Spinal cord (tissue), 10 donors: Measurements from ENCODE around the gene SPRN. TPM values are rescaled to one million over a fixed set of nuclear protein-coding genes. Genes with fewer than 3 reads are reported as not detected.
"Not testable (repeated sequence)": the region's sequence is repeated elsewhere in the genome, so short reads cannot be mapped to it uniquely, and the experiment has no call there.

ENCODE experiments used
- DNase-seq, 6 donors: peaks; one replicate each; pipeline versions ENCODE4 v3.0.0 to v3.0.0-alpha.2; 2013 to 2015; ENCODE audit warnings: low spot score in 6 of 6, low read depth in 4 of 6
- H3K27ac ChIP-seq: one replicate; pipeline ENCODE4 v1.5.1; 2013; ENCODE audit warnings: low read depth, low read length, control low read depth
- H3K27me3 ChIP-seq: one replicate; pipeline ENCODE4 v1.6.1; 2013; ENCODE audit warnings: low read length; ENCODE audit not compliant: control insufficient read depth, insufficient read depth
- H3K36me3 ChIP-seq: one replicate; pipeline ENCODE4 v1.6.1; 2013; ENCODE audit warnings: low read length; ENCODE audit not compliant: control insufficient read depth, insufficient read depth
- H3K4me1 ChIP-seq: one replicate; pipeline ENCODE4 v1.6.1; 2013; ENCODE audit warnings: low read length; ENCODE audit not compliant: control insufficient read depth, insufficient read depth
- H3K4me3 ChIP-seq: one replicate; pipeline ENCODE4 v1.5.1; 2013; ENCODE audit warnings: low read depth, low read length, control low read depth
- H3K9me3 ChIP-seq: one replicate; pipeline ENCODE4 v1.6.1; 2013; ENCODE audit warnings: low read length; ENCODE audit not compliant: control insufficient read depth, insufficient read depth
- WGBS: methylation state at CpG from one replicate; pipeline ENCODE4 v1.1.5; 2013; ENCODE audit warnings: missing lambda C conversion rate; ENCODE audit not compliant: insufficient coverage; 5-methylcytosine and 5-hydroxymethylcytosine counted together
- polyA plus RNA-seq, 2 donors: library from polyadenylated mRNA; unstranded; fragments of 120-200 nt; gene quantifications; one replicate each; pipeline ENCODE4 v1.2.1, GENCODE V29; 2013; ENCODE audit not compliant: insufficient read length in 2 of 2
- total RNA-seq, 2 donors: library from RNA; depleted of rRNA in 1 of 2; stranded (reverse); fragments of 120-200 nt in 1 of 2; fragments of >200 nt in 1 of 2; gene quantifications; one replicate each; pipeline versions ENCODE4 v1.2.3 to v1.2.4, GENCODE V29; 2013 to 2014
- donor health status: healthy.

The SPRN gene
- total and polyA plus RNA-seq, 4 donors: 4.8 to 42.5 (median 22.5) TPM

- Histone ChIP-seq H3K4me1 (no peaks in the 10 kb centered on the region), H3K36me3 (no peaks in the 10 kb centered on the region), H3K4me3 (no peak overlapping the region), H3K27ac (no peak overlapping the region), H3K27me3 (no peaks in the 10 kb centered on the region), H3K9me3 (peaks cover 11% of the 10 kb centered on the region)
- 84% methylated on average over 7 of the region's 11 CpGs for WGBS
- DNase-seq: no peak
These were observed 22.6 kb upstream of the SPRN start for GRCh38 chr10:133446979-133447378.

- peaks cover 11% of the 10 kb centered on the region for H3K9me3 ChIP-seq
- WGBS: 42% methylated on average over 68 of the region's 80 CpGs
- no peaks in the 10 kb centered on the region for H3K36me3 ChIP-seq
- H3K4me3 ChIP-seq: no peak overlapping the region
- H3K27ac ChIP-seq: no peak overlapping the region
- no peak for DNase-seq
- H3K4me1 ChIP-seq: no peaks in the 10 kb centered on the region
- H3K27me3 ChIP-seq: no peaks in the 10 kb centered on the region
These were observed 21.6 kb upstream of the SPRN start for GRCh38 chr10:133445751-133446708.

- Histone ChIP-seq H3K27me3 (no peaks in the 10 kb centered on the region), H3K36me3 (no peaks in the 10 kb centered on the region), H3K9me3 (peaks cover 11% of the 10 kb centered on the region), H3K27ac (no peak overlapping the region), H3K4me3 (no peak overlapping the region), H3K4me1 (no peaks in the 10 kb centered on the region)
- 91% methylated on average over 22 of the region's 22 CpGs for WGBS
- DNase-seq: no peak
These were observed 20.9 kb upstream of the SPRN start for GRCh38 chr10:133445268-133445732.

- Histone ChIP-seq H3K36me3 (no peaks in the 10 kb centered on the region), H3K4me3 (no peak overlapping the region), H3K27me3 (no peaks in the 10 kb centered on the region), H3K27ac (no peak overlapping the region), H3K9me3 (peaks cover 11% of the 10 kb centered on the region), H3K4me1 (no peaks in the 10 kb centered on the region)
- DNase-seq: no peak
- 89% methylated on average over 10 of the region's 12 CpGs for WGBS
These were observed 20.2 kb upstream of the SPRN start for GRCh38 chr10:133444342-133445267.

- Histone ChIP-seq H3K4me1 (no peaks in the 10 kb centered on the region), H3K9me3 (peaks cover 4% of the 10 kb centered on the region), H3K4me3 (no peak overlapping the region), H3K27ac (no peak overlapping the region), H3K27me3 (no peaks in the 10 kb centered on the region), H3K36me3 (no peaks in the 10 kb centered on the region)
- no peak for DNase-seq
- 84% methylated on average over 15 of the region's 16 CpGs for WGBS
These were observed 18.8 kb upstream of the SPRN start for GRCh38 chr10:133442967-133443924.

GRCh38 chr10:133442191-133442966 is 18.0 kb upstream of the SPRN start:
- no peak overlapping the region for H3K4me3 ChIP-seq
- no peak overlapping the region for H3K27ac ChIP-seq
- no peak for DNase-seq
- H3K27me3 ChIP-seq: no peaks in the 10 kb centered on the region
- WGBS: 78% methylated on average over 23 of the region's 23 CpGs
- no peaks in the 10 kb centered on the region for H3K36me3 ChIP-seq
- H3K4me1 ChIP-seq: no peaks in the 10 kb centered on the region
- no peaks in the 10 kb centered on the region for H3K9me3 ChIP-seq

- H3K27me3 ChIP-seq: no peaks in the 10 kb centered on the region
- no peaks in the 10 kb centered on the region for H3K36me3 ChIP-seq
- H3K4me1 ChIP-seq: no peaks in the 10 kb centered on the region
- DNase-seq: no peak
- no peak overlapping the region for H3K27ac ChIP-seq
- H3K9me3 ChIP-seq: no peaks in the 10 kb centered on the region
- no peak overlapping the region for H3K4me3 ChIP-seq
- 85% methylated on average over 10 of the region's 12 CpGs for WGBS
These were observed 17.4 kb upstream of the SPRN start for GRCh38 chr10:133441780-133442179.

- H3K27ac ChIP-seq, H3K27me3 ChIP-seq, H3K9me3 ChIP-seq, H3K4me3 ChIP-seq, H3K4me1 ChIP-seq, H3K36me3 ChIP-seq, DNase-seq: not testable (repeated sequence)
- 88% methylated on average over 9 of the region's 21 CpGs for WGBS
These were observed 16.9 kb upstream of the SPRN start for GRCh38 chr10:133441356-133441755.
